H1 (cell line): ENCODE results near the gene TRAK1. TPM values are rescaled to one million over a fixed set of nuclear protein-coding genes. Genes with fewer than 3 reads are reported as not detected.

Experiments used
- CTCF ChIA-PET: fragments of 300-600 bp; sonication (Branson Sonifier 250); formaldehyde crosslinking; loops from one replicate; lab custom pipeline; 2021; ENCODE audit not compliant: partially characterized antibody; lab: Charles Lee
- POLR2A ChIA-PET: fragments of 300-600 bp; sonication (Branson Sonifier 250); formaldehyde crosslinking; loops from one replicate; lab custom pipeline; 2021; ENCODE audit warnings: inconsistent platforms; ENCODE audit not compliant: partially characterized antibody; lab: Charles Lee
- DNase-seq, 2 experiments: peaks; one replicate each; pipeline versions ENCODE4 v3.0.0 to v3.0.0-alpha.2; 2010 to 2022; ENCODE audit warnings: low spot score in 2 of 2, low read depth in 1 of 2, mixed read lengths in 1 of 2
- FAIRE-seq: peaks from 2 replicates; lab custom pipeline; 2011; peaks lifted over from hg19 to GRCh38; lab: Jason Lieb, UNC
- H2AFZ ChIP-seq: 2 replicates; pipeline ENCODE4 v1.8.1; 2012; ENCODE audit warnings: low read length, inconsistent platforms
- H2AK5ac ChIP-seq: 2 replicates; pipeline ENCODE4 v1.6.1; 2013; ENCODE audit warnings: low read depth, low read length
- H2BK120ac ChIP-seq: replicated peaks from 2 replicates; pipeline ENCODE3; 2013; ENCODE audit warnings: low read depth, low read length, inconsistent platforms
- H2BK12ac ChIP-seq: 2 replicates; pipeline ENCODE4 v1.6.1; 2013; ENCODE audit warnings: low read depth, low read length
- H2BK15ac ChIP-seq: 2 replicates; pipeline ENCODE4 v1.6.1; 2013; ENCODE audit warnings: low read length
- H2BK20ac ChIP-seq: 2 replicates; pipeline ENCODE4 v1.6.1; 2013; ENCODE audit warnings: low read length
- H2BK5ac ChIP-seq: 2 replicates; pipeline ENCODE4 v1.6.1; 2013; ENCODE audit warnings: low read depth, low read length
- H3K14ac ChIP-seq: 2 replicates; pipeline ENCODE4 v1.6.1; 2013; ENCODE audit warnings: inconsistent platforms; ENCODE audit not compliant: insufficient read length
- H3K18ac ChIP-seq: 2 replicates; pipeline ENCODE4 v1.6.1; 2013; ENCODE audit warnings: low read length; ENCODE audit errors: extremely low read depth
- H3K23ac ChIP-seq: 2 replicates; pipeline ENCODE4 v1.6.1; 2013; ENCODE audit warnings: inconsistent platforms; ENCODE audit not compliant: insufficient read length
- H3K23me2 ChIP-seq: 2 replicates; pipeline ENCODE4 v1.6.1; 2013; ENCODE audit warnings: low read depth, low read length
- H3K27ac ChIP-seq: 2 replicates; pipeline ENCODE4 v1.6.1; 2011; ENCODE audit warnings: low read depth, low read length, inconsistent platforms
- H3K27me3 ChIP-seq, 4 experiments: replicated peaks in 1 of 4; 1 replicate in 1 of 4; 2 replicates in 3 of 4; pipeline versions ENCODE4 v1.6.1 to v1.8.1; 2011 to 2013; ENCODE audit warnings: low read length in 3 of 4, mild to moderate bottlenecking in 3 of 4, inconsistent platforms in 2 of 4, mixed read lengths in 2 of 4, moderate library complexity in 1 of 4; ENCODE audit not compliant: control insufficient read depth in 3 of 4, insufficient read depth in 3 of 4; ENCODE audit errors: extremely low read depth in 1 of 4
- H3K36me3 ChIP-seq, 4 experiments: 2 replicates each; pipeline versions ENCODE4 v1.6.1 to v1.8.1; 2011 to 2013; ENCODE audit warnings: mild to moderate bottlenecking in 4 of 4, low read length in 3 of 4, moderate library complexity in 2 of 4, control low read depth in 1 of 4, inconsistent platforms in 1 of 4; ENCODE audit not compliant: insufficient read depth in 4 of 4, control insufficient read depth in 2 of 4
- H3K4ac ChIP-seq: replicated peaks from 2 replicates; pipeline ENCODE3; 2013; ENCODE audit warnings: low read length, low read depth, mixed read lengths, inconsistent platforms; ENCODE audit not compliant: insufficient read length
- H3K4me1 ChIP-seq, 4 experiments: replicated peaks in 1 of 4; 1 replicate in 1 of 4; 2 replicates in 3 of 4; pipeline versions ENCODE4 v1.6.1 to v1.8.1; 2011 to 2013; ENCODE audit warnings: low read length in 3 of 4, inconsistent platforms in 2 of 4, mixed read lengths in 1 of 4; ENCODE audit not compliant: insufficient read depth in 4 of 4, control insufficient read depth in 3 of 4
- H3K4me2 ChIP-seq, 2 experiments: 2 replicates each; pipeline versions ENCODE4 v1.6.1 to v1.8.1; 2011 to 2013; ENCODE audit warnings: low read depth in 2 of 2, low read length in 2 of 2, control low read depth in 1 of 2, inconsistent platforms in 1 of 2, mild to moderate bottlenecking in 1 of 2; ENCODE audit not compliant: insufficient read depth in 1 of 2
- H3K4me3 ChIP-seq, 4 experiments: fragments of 200-600, 300-600 bp in 1 of 4; sonication (generic), shearing (Covaris generic), sonication (Bioruptor Twin) in 1 of 4; 2 replicates each; pipeline versions ENCODE4 v1.5.1 to v1.8.1; 2011 to 2016; ENCODE audit warnings: low read length in 4 of 4, low read depth in 3 of 4, control low read depth in 2 of 4, inconsistent platforms in 2 of 4, mild to moderate bottlenecking in 2 of 4, mixed read lengths in 1 of 4, moderate library complexity in 1 of 4; ENCODE audit not compliant: insufficient read depth in 2 of 4; ENCODE audit errors: extremely low read depth in 1 of 4
- H3K56ac ChIP-seq: replicated peaks from 2 replicates; pipeline ENCODE3; 2013; ENCODE audit warnings: low read depth, mild to moderate bottlenecking, mixed read lengths, low read length, inconsistent platforms; ENCODE audit not compliant: insufficient read length
- H3K79me1 ChIP-seq: 2 replicates; pipeline ENCODE4 v1.6.1; 2013; ENCODE audit warnings: low read depth, low read length, control low read depth
- H3K79me2 ChIP-seq, 2 experiments: 2 replicates each; pipeline versions ENCODE4 v1.6.1 to v1.8.1; 2012 to 2013; ENCODE audit warnings: low read length in 2 of 2, mild to moderate bottlenecking in 2 of 2, inconsistent platforms in 1 of 2; ENCODE audit not compliant: insufficient read depth in 2 of 2, control insufficient read depth in 1 of 2
- H3K9ac ChIP-seq, 4 experiments: replicated peaks in 1 of 4; 1 replicate in 1 of 4; 2 replicates in 3 of 4; pipeline versions ENCODE4 v1.6.1 to v1.8.1; 2011 to 2013; ENCODE audit warnings: low read depth in 3 of 4, low read length in 3 of 4, control low read depth in 2 of 4, mild to moderate bottlenecking in 2 of 4, moderate library complexity in 2 of 4, inconsistent platforms in 1 of 4; ENCODE audit errors: extremely low read depth in 1 of 4
- H3K9me3 ChIP-seq, 2 experiments: 2 replicates each; pipeline versions ENCODE4 v1.6.1 to v1.8.1; 2012 to 2013; ENCODE audit warnings: mild to moderate bottlenecking in 2 of 2, moderate library complexity in 2 of 2, control low read depth in 1 of 2, inconsistent platforms in 1 of 2, low read depth in 1 of 2, low read length in 1 of 2, mixed read lengths in 1 of 2; ENCODE audit not compliant: insufficient read depth in 2 of 2
- H4K20me1 ChIP-seq, 2 experiments: replicated peaks in 1 of 2; 2 replicates each; pipeline versions ENCODE3 to v1.8.1; 2011 to 2013; ENCODE audit warnings: inconsistent platforms in 2 of 2, low read length in 2 of 2, mild to moderate bottlenecking in 1 of 2; ENCODE audit not compliant: insufficient read depth in 2 of 2, control insufficient read depth in 1 of 2
- H4K5ac ChIP-seq: 2 replicates; pipeline ENCODE4 v1.6.1; 2013; ENCODE audit warnings: low read length, low read depth, mixed read lengths, inconsistent platforms; ENCODE audit not compliant: insufficient read length
- H4K8ac ChIP-seq: 2 replicates; pipeline ENCODE4 v1.8.0; 2013; ENCODE audit warnings: mild to moderate bottlenecking, moderate library complexity, low read length, inconsistent platforms; ENCODE audit not compliant: insufficient read depth; ENCODE audit errors: extremely low read depth
- H4K91ac ChIP-seq: replicated peaks from 2 replicates; pipeline ENCODE3; 2013; ENCODE audit warnings: low read length, mixed read lengths, inconsistent platforms; ENCODE audit not compliant: insufficient read length
- KDM4A ChIP-seq: IDR thresholded peaks from one replicate; pipeline ENCODE4 v1.7.1; 2012; ENCODE audit warnings: low read depth, mild to moderate bottlenecking, moderate library complexity, low read length, inconsistent platforms; ENCODE audit not compliant: severe bottlenecking
- SAP30 ChIP-seq: fragments of 300-600 bp; sonication (generic); IDR thresholded peaks from 2 replicates; pipeline ENCODE4 v1.7.1; 2012; ENCODE audit warnings: low read length, moderate library complexity, mild to moderate bottlenecking, inconsistent platforms; ENCODE audit not compliant: insufficient read depth, insufficient replicate concordance
- WGBS, 2 experiments: shearing (Covaris generic) in 1 of 2; methylation state at CpG; one replicate each; pipeline versions ENCODE4 v1.1.6 to v1.1.7; 2013 to 2015; ENCODE audit warnings: low lambda C conversion rate in 2 of 2, mixed read lengths in 2 of 2, inconsistent platforms in 1 of 2, low coverage in 1 of 2, missing lambda C conversion rate in 1 of 2; ENCODE audit not compliant: insufficient replicate concordance in 2 of 2, insufficient coverage in 1 of 2, insufficient read length in 1 of 2; ENCODE audit errors: extremely low coverage in 1 of 2, missing lambda C conversion rate in 1 of 2; 5-methylcytosine and 5-hydroxymethylcytosine counted together
- polyA plus RNA-seq, 7 experiments: library from polyadenylated mRNA; depleted of rRNA in 3 of 7; stranded (reverse) in 5 of 7; unstranded in 2 of 7; fragments of >200 nt in 5 of 7; fragments of 200-250 nt in 2 of 7; gene quantifications; 1 replicate in 5 of 7; 2 replicates in 1 of 7; 4 replicates in 1 of 7; pipeline versions ENCODE4 v1.2.1 to v1.2.3, GENCODE V29; 2011 to 2013; ENCODE audit warnings: missing spikeins in 2 of 7, mixed read lengths in 2 of 7
- total RNA-seq: library from RNA; stranded (reverse); fragmentation: NEBNext Ultra II Directional; extraction: Animal tissue kit (Norgen Biotek cat#: 25700); gene quantifications from 2 replicates; pipeline ENCODE4 v1.2.1, GENCODE V29; 2021

The TRAK1 gene
- total and polyA plus RNA-seq, 2 of the 8 experiments (the other 6 are each of a cell fraction or from before 2014, with no cell fraction given) = 21.3 to 32.7 TPM

GRCh38 chr3:42123824-42124658, 32.9 kb downstream of the TRAK1 start:
- no peak overlapping the region for H2BK12ac ChIP-seq
- H4K5ac ChIP-seq = no peak overlapping the region
- no peak overlapping the region for H2BK15ac ChIP-seq
- H4K8ac ChIP-seq = no peak overlapping the region
- no peak overlapping the region for H2BK120ac ChIP-seq
- H3K23ac ChIP-seq = no peak overlapping the region
- no peaks in the 10 kb centered on the region for H3K27me3 ChIP-seq
- FAIRE-seq (no peak), DNase-seq (no peak)
- peaks cover 2% of the 10 kb centered on the region; the same call in 1 of the 2 replicates for H3K79me1 ChIP-seq
- no peak overlapping the region for H3K4me2 ChIP-seq
- H3K4me1 ChIP-seq = peaks cover 1 to 4% (median 3%) of the 10 kb centered on the region in 4 experiments; a peak in 4 of 7 replicates
- H3K27ac ChIP-seq = no peak overlapping the region
- H3K56ac ChIP-seq = no peak overlapping the region
- H3K18ac ChIP-seq = no peak overlapping the region
- no peaks in the 10 kb centered on the region for H3K23me2 ChIP-seq
- no peak overlapping the region for H3K9ac ChIP-seq
- no peak overlapping the region for H2BK5ac ChIP-seq
- no peak overlapping the region for H3K4me3 ChIP-seq
- H2AK5ac ChIP-seq = no peak overlapping the region
- ChIA-PET POLR2A (no interaction called here), CTCF (interaction anchor here (0.7 to 1.6 kb wide), 3 partner anchors 61 to 105 kb away, joined by 3 to 6 read pairs (median 4); no protein-coding TSS in a partner anchor)
- H2AFZ ChIP-seq = no peak overlapping the region
- H3K36me3 ChIP-seq = peaks cover 0 to 6% (median 0%) of the 10 kb centered on the region in 4 experiments; a peak in 2 of 8 replicates
- H3K79me2 ChIP-seq = peaks cover 0 to 11% of the 10 kb centered on the region in 2 experiments; a peak in 1 of 4 replicates
- H2BK20ac ChIP-seq = no peak overlapping the region
- 86% methylated on average over 5 of the region's 5 CpGs; no CpG with 5 or more reads in 1 of the 2 experiments for WGBS, 2 experiments
- H4K91ac ChIP-seq = no peak overlapping the region
- H3K9me3 ChIP-seq = no peaks in the 10 kb centered on the region
- H3K14ac ChIP-seq = no peak overlapping the region
- H4K20me1 ChIP-seq = no peaks in the 10 kb centered on the region
- no peak for TF ChIP-seq KDM4A
- TF ChIP-seq SAP30 = no peak
- TF ChIP-seq, all 59 proteins: peak for 0
- no peak overlapping the region for H3K4ac ChIP-seq
